Choroid plexus epithelial cell (primary cell): Measurements from ENCODE around the gene ZNF792.
A peak's percentile ranks its signal among the peaks of the same experiment; 100 is the strongest.

Source experiments
- DNase-seq: peaks from one replicate; pipeline ENCODE4 v3.0.0-alpha.2; 2010; ENCODE audit warnings: low read depth
- H3K4me3 ChIP-seq: 2 replicates; pipeline ENCODE4 v1.5.1; 2011; ENCODE audit warnings: low read depth, mild to moderate bottlenecking, control low read depth, low read length, moderate library complexity
- TF ChIP-seq, protein P1 (sequence below): conservative IDR thresholded peaks from 2 replicates; pipeline ENCODE4 v1.5.1; 2011; ENCODE audit warnings: low read depth, mild to moderate bottlenecking, control low read depth, inconsistent platforms, low read length, moderate library complexity

The ZNF792 gene

DNA sequence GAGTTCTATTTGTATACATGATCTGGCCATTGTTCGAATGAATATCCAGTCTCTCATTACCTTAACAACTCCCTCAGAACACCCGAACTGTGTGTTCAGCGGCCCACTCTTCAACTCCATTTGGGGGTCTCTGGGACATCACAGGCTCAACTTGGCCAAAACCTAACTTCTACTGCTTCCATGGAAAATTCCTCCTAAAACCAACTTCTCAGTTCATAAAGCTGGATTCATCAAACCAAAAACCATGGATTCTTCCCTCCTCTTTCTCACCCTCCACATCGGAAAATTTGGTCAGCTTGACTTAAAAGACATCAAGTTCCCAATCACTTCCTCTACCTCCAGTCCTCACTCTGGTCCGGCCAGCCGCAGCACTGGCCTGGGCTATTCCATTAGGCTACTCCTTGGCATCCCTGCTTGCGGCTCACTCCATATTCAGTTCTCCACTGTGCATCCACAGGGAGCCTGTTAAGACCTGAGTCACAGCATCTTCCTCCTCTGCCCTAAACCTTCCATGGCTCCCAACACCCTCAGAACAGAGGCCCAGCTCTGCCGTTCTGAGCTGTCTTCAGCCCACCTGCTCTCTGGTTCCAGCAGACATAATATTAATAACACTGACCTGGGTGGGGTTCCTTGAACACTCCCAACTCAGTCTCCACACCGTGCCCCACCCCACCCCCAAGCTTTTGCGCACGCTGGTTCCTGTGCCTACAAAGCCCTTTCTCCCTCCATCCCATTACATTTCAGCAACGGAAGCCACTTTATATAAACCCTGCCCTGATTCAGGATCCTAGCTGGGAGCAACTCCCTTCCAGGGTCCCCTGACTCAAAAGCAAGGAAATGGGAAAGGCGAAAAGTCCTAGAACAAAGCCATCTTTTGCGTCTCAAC, 1.1 kb downstream of the ZNF792 start:
- TF ChIP-seq, protein P1, sequence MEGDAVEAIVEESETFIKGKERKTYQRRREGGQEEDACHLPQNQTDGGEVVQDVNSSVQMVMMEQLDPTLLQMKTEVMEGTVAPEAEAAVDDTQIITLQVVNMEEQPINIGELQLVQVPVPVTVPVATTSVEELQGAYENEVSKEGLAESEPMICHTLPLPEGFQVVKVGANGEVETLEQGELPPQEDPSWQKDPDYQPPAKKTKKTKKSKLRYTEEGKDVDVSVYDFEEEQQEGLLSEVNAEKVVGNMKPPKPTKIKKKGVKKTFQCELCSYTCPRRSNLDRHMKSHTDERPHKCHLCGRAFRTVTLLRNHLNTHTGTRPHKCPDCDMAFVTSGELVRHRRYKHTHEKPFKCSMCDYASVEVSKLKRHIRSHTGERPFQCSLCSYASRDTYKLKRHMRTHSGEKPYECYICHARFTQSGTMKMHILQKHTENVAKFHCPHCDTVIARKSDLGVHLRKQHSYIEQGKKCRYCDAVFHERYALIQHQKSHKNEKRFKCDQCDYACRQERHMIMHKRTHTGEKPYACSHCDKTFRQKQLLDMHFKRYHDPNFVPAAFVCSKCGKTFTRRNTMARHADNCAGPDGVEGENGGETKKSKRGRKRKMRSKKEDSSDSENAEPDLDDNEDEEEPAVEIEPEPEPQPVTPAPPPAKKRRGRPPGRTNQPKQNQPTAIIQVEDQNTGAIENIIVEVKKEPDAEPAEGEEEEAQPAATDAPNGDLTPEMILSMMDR = no peak

DNA sequence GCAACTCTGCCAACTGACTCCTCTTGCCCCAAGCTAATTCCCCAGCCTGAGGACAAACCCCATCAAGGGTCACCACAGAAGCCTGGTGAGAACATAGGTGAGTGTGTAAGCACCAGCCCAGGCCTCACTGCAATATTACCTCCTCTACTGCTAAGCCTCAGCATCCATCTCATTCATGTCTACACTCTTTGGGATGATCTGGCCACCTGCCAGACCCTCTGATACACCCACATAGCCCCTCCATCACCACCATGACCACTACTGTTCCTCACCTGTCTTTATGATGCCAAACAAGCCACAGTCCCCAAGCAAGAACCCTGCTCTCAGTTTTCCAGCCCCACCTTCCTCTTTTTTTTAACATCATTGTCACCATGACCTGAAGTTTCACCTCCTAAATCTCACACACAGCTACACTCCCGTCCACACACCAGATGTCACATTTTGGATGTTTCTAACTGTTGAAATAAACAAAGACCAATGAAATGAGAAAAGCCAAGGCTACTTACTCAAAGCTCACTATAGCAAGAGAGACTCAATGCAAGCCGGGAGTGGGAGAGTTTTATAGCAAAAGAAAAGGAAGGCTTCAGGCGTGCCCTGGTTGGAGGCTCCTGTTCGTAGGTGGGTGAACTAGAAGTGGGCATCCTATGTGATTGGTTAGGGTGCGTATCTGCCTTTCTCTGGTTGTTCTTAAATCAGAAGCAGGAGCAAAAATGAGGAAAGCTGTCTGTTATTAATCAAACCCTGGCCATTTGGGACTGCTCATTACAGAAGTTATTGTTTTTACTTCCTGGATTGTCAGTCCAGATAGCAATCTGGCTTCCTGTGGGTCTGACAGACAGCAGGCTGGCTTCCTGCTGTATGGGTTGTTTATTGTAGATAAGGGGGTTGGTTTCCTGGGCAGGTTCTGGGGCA, 2.0 kb downstream of the ZNF792 start:
- peak overlapping the region; percentile 81 for H3K4me3 ChIP-seq
- TF ChIP-seq, protein P1 = no peak
- peak; percentile 35 for DNase-seq

More for the DNA sequence above, 1.1 kb downstream of the ZNF792 start:
- H3K4me3 ChIP-seq = peak overlapping the region; percentile 81
- DNase-seq = peak; percentile 34

DNA sequence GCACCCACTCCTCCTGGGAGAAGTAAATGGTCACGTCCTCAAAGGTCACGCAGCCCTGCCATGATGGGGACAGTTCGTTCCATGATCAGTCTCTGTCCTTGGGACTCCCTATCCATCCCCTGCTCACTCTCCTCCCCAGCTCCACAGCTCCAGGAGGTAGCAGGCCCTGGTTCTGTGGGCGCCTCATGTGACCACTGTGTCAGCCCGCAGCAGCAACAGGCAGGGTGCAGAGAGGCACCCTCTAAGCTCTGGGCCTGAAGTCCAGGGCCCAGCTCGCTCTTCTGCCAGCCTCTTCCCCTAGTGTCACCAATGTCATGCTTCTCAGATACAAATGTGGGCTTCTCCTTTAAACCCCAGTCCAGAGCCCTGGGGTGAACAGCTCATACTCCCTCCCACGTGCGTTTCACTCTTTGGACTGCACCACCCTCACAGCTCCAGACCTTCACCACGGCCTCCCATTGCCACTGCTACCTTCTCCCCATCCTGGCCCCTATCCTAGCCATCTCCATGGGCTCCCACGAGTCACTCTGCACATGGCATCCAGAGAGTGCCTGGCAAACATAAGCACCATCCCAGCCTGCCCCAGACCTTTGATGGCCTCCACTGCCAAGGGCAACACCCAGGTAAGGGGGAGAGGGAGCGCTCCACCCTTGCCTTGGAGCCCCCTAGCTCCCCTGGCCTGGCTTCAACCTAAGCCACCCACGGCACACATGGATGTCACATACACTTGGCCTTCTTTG, 2.9 kb downstream of the ZNF792 start:
- TF ChIP-seq, protein P1 = no peak
- DNase-seq = no peak
- H3K4me3 ChIP-seq = no peak overlapping the region

DNA sequence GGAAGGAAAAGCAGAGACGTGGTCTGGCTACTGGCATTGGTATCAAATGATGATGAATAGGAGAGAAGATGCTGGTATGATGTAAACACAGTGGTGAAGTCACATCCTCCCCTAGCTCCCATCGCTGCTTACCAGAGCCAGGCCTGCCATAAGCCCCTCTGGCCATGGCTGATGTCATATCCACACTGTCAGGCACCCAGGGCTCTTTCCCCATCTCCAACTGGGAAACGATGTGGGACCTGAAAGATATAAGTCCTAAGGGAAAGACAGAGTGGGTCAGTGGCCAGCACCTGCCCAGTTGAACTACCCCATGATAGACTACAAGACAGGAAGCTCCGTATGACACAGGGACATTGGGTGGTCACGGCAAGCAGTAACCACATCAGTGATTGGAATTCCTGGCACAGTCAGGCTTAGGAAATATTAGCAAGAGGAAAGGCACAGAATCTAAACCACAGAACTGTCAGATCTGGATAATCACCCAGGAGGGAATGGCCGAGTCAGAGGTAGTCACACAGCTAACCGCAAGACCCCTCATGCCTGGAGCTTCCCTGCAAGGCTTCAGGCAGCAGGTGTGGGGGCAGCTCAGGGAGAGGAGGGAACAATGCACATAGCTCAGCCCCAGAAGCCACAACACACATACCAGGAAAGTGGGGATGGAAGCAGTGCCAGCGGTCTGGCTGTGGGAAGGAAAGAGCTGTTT, 3.8 kb downstream of the ZNF792 start:
- no peak overlapping the region for H3K4me3 ChIP-seq
- DNase-seq = peak; percentile 51
- TF ChIP-seq, protein P1 = no peak

DNA sequence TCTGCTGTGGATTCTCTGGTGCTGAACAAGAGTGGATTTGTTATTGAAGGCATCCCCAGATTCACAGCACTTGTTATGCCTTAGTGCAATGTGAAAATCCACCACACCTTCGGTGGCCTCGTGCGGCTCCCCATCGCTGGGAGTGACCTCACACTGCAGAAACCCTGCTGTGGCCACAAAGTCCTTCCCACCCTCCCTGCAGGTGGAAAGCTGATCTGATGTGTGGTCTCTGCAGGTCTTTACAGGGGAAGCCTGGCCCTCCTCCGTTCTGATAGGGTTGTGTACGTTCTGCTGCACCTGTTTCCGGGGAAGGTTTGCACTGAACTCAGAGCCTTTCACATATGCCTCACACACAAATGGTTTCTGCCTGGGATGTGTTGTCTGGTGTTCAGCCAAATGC, 5.0 kb downstream of the ZNF792 start:
- TF ChIP-seq, protein P1 = no peak
- DNase-seq = no peak
- no peak overlapping the region for H3K4me3 ChIP-seq
